ENCODE data around the gene SORCS2. TPM values are rescaled to one million over a fixed set of nuclear protein-coding genes. Genes with fewer than 3 reads are reported as not detected.

SORCS2 gene
- total RNA-seq, 1 donor from 2014 or later, result 13.8 TPM

GRCh38 chr4:7668826-7669225 lies 476.5 kb downstream of the SORCS2 start:
- no peaks in the 10 kb centered on the region for H3K4me1 ChIP-seq (ENCODE audit: insufficient read depth, low read length)
- no peak overlapping the region for H3K4me2 ChIP-seq (ENCODE audit: low read length)
- no peak for TF ChIP-seq CTCF (IDR thresholded peaks at IDR 0.05; ENCODE audit: insufficient read depth, low read depth, low read length)
- TF ChIP-seq EZH2 (IDR thresholded peaks at IDR 0.05; ENCODE audit: insufficient read depth, low read length), result no peak
- H3K4me3 Mint-ChIP-seq (ENCODE audit: unreplicated experiment), result no peak overlapping the region
- no peak overlapping the region for H3K27ac Mint-ChIP-seq (ENCODE audit: unreplicated experiment)
- H3K27me3 Mint-ChIP-seq (ENCODE audit: low read depth, unreplicated experiment), result peaks cover 62% of the 10 kb centered on the region
- H3K36me3 ChIP-seq (ENCODE audit: insufficient read depth, low read length), result no peaks in the 10 kb centered on the region
- no peak overlapping the region for H3K27ac ChIP-seq (ENCODE audit: low read depth, low read length)
- no peak overlapping the region for H3K9ac ChIP-seq (ENCODE audit: low read length)
- peaks cover 29% of the 10 kb centered on the region for H3K36me3 Mint-ChIP-seq (ENCODE audit: low read depth, unreplicated experiment)
- H4K20me1 ChIP-seq (ENCODE audit: insufficient read depth, low read length), result no peaks in the 10 kb centered on the region
- DNase-seq (ENCODE audit: low read depth) (no peak), FAIRE-seq (no peak)
- H3K79me2 ChIP-seq (ENCODE audit: insufficient read depth, low read length), result no peaks in the 10 kb centered on the region
- peaks cover 3% of the 10 kb centered on the region for H3K9me3 ChIP-seq (ENCODE audit: insufficient read depth, low read depth, low read length)
- H3K27me3 ChIP-seq (ENCODE audit: insufficient read depth, low read length), result no peaks in the 10 kb centered on the region
- H2AFZ ChIP-seq (ENCODE audit: low read depth, low read length), result no peak overlapping the region
- no peak overlapping the region for H3K4me3 ChIP-seq (ENCODE audit: insufficient read depth, low read depth, low read length)
- H3K9me3 Mint-ChIP-seq (ENCODE audit: unreplicated experiment), result peaks cover 19% of the 10 kb centered on the region
- peaks cover 4% of the 10 kb centered on the region for H3K4me1 Mint-ChIP-seq (ENCODE audit: low read depth, unreplicated experiment)

GRCh38 chr4:7672601-7673000 lies 480.3 kb downstream of the SORCS2 start:
- peaks cover 37% of the 10 kb centered on the region for H3K27me3 Mint-ChIP-seq (ENCODE audit: low read depth, unreplicated experiment)
- FAIRE-seq (no peak), DNase-seq (ENCODE audit: low read depth) (no peak)
- peaks cover 19% of the 10 kb centered on the region for H3K9me3 Mint-ChIP-seq (ENCODE audit: unreplicated experiment)
- no peak overlapping the region for H3K27ac Mint-ChIP-seq (ENCODE audit: unreplicated experiment)
- H3K4me3 Mint-ChIP-seq (ENCODE audit: unreplicated experiment), result no peak overlapping the region
- H3K9ac ChIP-seq (ENCODE audit: low read length), result no peak overlapping the region
- no peaks in the 10 kb centered on the region for H4K20me1 ChIP-seq (ENCODE audit: insufficient read depth, low read length)
- no peak overlapping the region for H2AFZ ChIP-seq (ENCODE audit: low read depth, low read length)
- no peak overlapping the region for H3K27ac ChIP-seq (ENCODE audit: low read depth, low read length)
- H3K27me3 ChIP-seq (ENCODE audit: insufficient read depth, low read length), result no peaks in the 10 kb centered on the region
- peaks cover 21% of the 10 kb centered on the region for H3K36me3 Mint-ChIP-seq (ENCODE audit: low read depth, unreplicated experiment)
- TF ChIP-seq EZH2 (IDR thresholded peaks at IDR 0.05; ENCODE audit: insufficient read depth, low read length) (no peak), CTCF (IDR thresholded peaks at IDR 0.05; ENCODE audit: insufficient read depth, low read depth, low read length) (no peak)
- H3K4me1 Mint-ChIP-seq (ENCODE audit: low read depth, unreplicated experiment), result peaks cover 11% of the 10 kb centered on the region
- H3K4me1 ChIP-seq (ENCODE audit: insufficient read depth, low read length), result no peaks in the 10 kb centered on the region
- peaks cover 3% of the 10 kb centered on the region for H3K9me3 ChIP-seq (ENCODE audit: insufficient read depth, low read depth, low read length)
- no peak overlapping the region for H3K4me3 ChIP-seq (ENCODE audit: insufficient read depth, low read depth, low read length)
- H3K79me2 ChIP-seq (ENCODE audit: insufficient read depth, low read length), result no peaks in the 10 kb centered on the region
- H3K36me3 ChIP-seq (ENCODE audit: insufficient read depth, low read length), result no peaks in the 10 kb centered on the region
- H3K4me2 ChIP-seq (ENCODE audit: low read length), result no peak overlapping the region

GRCh38 chr4:7673121-7673520 lies 480.8 kb downstream of the SORCS2 start:
- H3K27me3 Mint-ChIP-seq (ENCODE audit: low read depth, unreplicated experiment), result peaks cover 37% of the 10 kb centered on the region
- no peaks in the 10 kb centered on the region for H3K4me1 ChIP-seq (ENCODE audit: insufficient read depth, low read length)
- TF ChIP-seq CTCF (IDR thresholded peaks at IDR 0.05; ENCODE audit: insufficient read depth, low read depth, low read length) (no peak), EZH2 (IDR thresholded peaks at IDR 0.05; ENCODE audit: insufficient read depth, low read length) (no peak)
- H3K4me3 Mint-ChIP-seq (ENCODE audit: unreplicated experiment), result no peak overlapping the region
- H3K9me3 ChIP-seq (ENCODE audit: insufficient read depth, low read depth, low read length), result peaks cover 3% of the 10 kb centered on the region
- H3K4me2 ChIP-seq (ENCODE audit: low read length), result no peak overlapping the region
- no peaks in the 10 kb centered on the region for H3K79me2 ChIP-seq (ENCODE audit: insufficient read depth, low read length)
- H3K36me3 Mint-ChIP-seq (ENCODE audit: low read depth, unreplicated experiment), result peaks cover 19% of the 10 kb centered on the region
- no peak overlapping the region for H3K9ac ChIP-seq (ENCODE audit: low read length)
- H3K27me3 ChIP-seq (ENCODE audit: insufficient read depth, low read length), result no peaks in the 10 kb centered on the region
- H3K9me3 Mint-ChIP-seq (ENCODE audit: unreplicated experiment), result peaks cover 19% of the 10 kb centered on the region
- H3K4me3 ChIP-seq (ENCODE audit: insufficient read depth, low read depth, low read length), result no peak overlapping the region
- H2AFZ ChIP-seq (ENCODE audit: low read depth, low read length), result no peak overlapping the region
- H3K27ac Mint-ChIP-seq (ENCODE audit: unreplicated experiment), result no peak overlapping the region
- FAIRE-seq (no peak), DNase-seq (ENCODE audit: low read depth) (no peak)
- no peaks in the 10 kb centered on the region for H3K36me3 ChIP-seq (ENCODE audit: insufficient read depth, low read length)
- H3K27ac ChIP-seq (ENCODE audit: low read depth, low read length), result no peak overlapping the region
- H3K4me1 Mint-ChIP-seq (ENCODE audit: low read depth, unreplicated experiment), result peaks cover 9% of the 10 kb centered on the region
- H4K20me1 ChIP-seq (ENCODE audit: insufficient read depth, low read length), result no peaks in the 10 kb centered on the region

All from astrocyte (in vitro differentiated cells and primary cell).